Right cardiac atrium (tissue), 5 donors: ENCODE measurements around the gene SAP30. TPM values are rescaled to one million over a fixed set of nuclear protein-coding genes. Genes with fewer than 3 reads are reported as not detected.

Experiments
- ATAC-seq, 2 donors: fragments of 200-7000 bp; cut with Tn5 transposase; one replicate each; pipeline versions ENCODE4 v1.8.0 to v1.9.1; 2020; ENCODE audit warnings: moderate library complexity in 2 of 2, mild to moderate bottlenecking in 1 of 2
- DNase-seq, 3 donors: peaks; one replicate each; pipeline ENCODE4 v3.0.0-alpha.2; 2020
- H3K27ac ChIP-seq: one replicate; pipeline ENCODE4 v1.5.1; 2013; ENCODE audit warnings: mild to moderate bottlenecking, low read length, control low read depth, moderate library complexity
- H3K27me3 ChIP-seq: one replicate; pipeline ENCODE4 v1.6.1; 2013; ENCODE audit not compliant: control insufficient read depth, insufficient read depth
- H3K4me1 ChIP-seq: one replicate; pipeline ENCODE4 v1.6.1; 2013; ENCODE audit warnings: low read length; ENCODE audit not compliant: control insufficient read depth, insufficient read depth
- H3K4me3 ChIP-seq: one replicate; pipeline ENCODE4 v1.5.1; 2013; ENCODE audit warnings: low read length, control low read depth
- H3K9me3 ChIP-seq: one replicate; pipeline ENCODE4 v1.6.1; 2013; ENCODE audit warnings: low read length; ENCODE audit not compliant: control insufficient read depth
- WGBS: extraction: QIAGEN DNeasy Blood & Tissue Kit; methylation state at CpG from one replicate; pipeline ENCODE4 v1.1.7; 2013; 5-methylcytosine and 5-hydroxymethylcytosine counted together
- intact Hi-C, 4 donors: fragments of 100-400 bp; cut with DNase I; formaldehyde crosslinking; loops; one replicate each; pipeline versions ENCODE4 v1.11.0 to v1.14.0; 2022 to 2023
- polyA plus RNA-seq: library from polyadenylated mRNA; stranded (reverse); fragments of 200-250 nt; gene quantifications from one replicate; pipeline ENCODE4 v1.2.3, GENCODE V29; 2013
- total RNA-seq, 4 donors: library from RNA; stranded (reverse); fragmentation: NEBNext Ultra II Directional; extraction: Animal tissue kit (Norgen Biotek cat#: 25700); gene quantifications; one replicate each; pipeline ENCODE4 v1.2.1, GENCODE V29; 2021
- donor health status: healthy with polysubstance abuse.
- donor health status: DM: no; HTN: yes; CAD: no.
- donor health status: DM: no; HTN: no; CAD: no.
- donor health status: DM: no; HTN: yes; CAD: no; lungs with severe emphysema.
- donor health status: DM: yes; HTN: yes; CAD: no.

SAP30 gene
- total and polyA plus RNA-seq, 5 donors: 18.8 to 23.7 (median 20.1) TPM

DNA sequence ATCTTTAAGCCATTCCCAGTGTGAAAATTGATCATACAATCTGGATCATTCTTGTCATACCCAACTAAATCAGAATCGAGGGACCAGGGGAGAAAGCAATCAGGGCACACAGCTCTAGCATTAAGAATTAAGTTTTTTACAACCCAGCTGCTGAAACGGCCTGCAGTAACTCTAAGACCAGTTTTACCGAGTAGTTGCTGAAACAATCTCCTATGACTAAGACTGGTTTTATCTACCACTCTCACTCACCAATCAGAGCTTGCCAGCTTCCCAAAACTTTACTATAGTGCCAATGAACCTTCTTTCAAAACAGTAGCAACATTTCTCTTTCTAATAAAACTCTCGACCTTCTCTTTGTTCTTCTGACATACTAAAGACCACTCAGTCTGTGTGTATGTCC lies 2.8 kb upstream of the SAP30 start:
- Histone ChIP-seq H3K27me3 (no peaks in the 10 kb centered on the region), H3K4me3 (no peak overlapping the region), H3K4me1 (peaks cover 2% of the 10 kb centered on the region), H3K27ac (no peak overlapping the region), H3K9me3 (no peaks in the 10 kb centered on the region)
- no peak for DNase-seq
- no peak for ATAC-seq
- 41% methylated on average over 4 of the region's 4 CpGs for WGBS
- intact Hi-C loops: no loop called here

DNA sequence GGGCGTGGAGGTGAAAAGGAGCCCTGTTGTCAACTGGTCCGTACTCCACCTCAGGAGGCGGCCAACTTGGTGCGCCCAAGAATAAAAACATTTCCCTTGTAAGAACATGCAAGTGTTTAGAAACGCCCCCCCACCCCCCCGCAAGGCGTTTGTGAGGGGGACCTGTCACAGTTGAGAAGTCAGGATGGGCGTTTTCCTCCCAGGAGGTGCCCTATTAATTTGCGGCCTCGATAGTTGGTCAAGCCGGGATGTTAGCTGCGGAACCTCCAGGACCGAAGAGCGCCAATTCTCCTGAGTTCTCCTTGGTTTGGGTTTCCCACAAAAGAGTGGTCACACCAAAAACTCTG lies 651 bp upstream of the SAP30 start:
- H3K4me1 ChIP-seq: peaks cover 2% of the 10 kb centered on the region
- DNase-seq (peak; percentile 80 to 88 (median 88)), ATAC-seq (peak; percentile 19 to 70)
- intact Hi-C loops: loop anchor here in 3 of 4 donors (5.0 kb wide), 1 partner anchor 38 kb away; the partner anchor contains the start of gene HMGB2 (in 3 of the 3)
- WGBS: under 1% methylated on average over 14 of the region's 14 CpGs
- H3K27ac ChIP-seq: peak overlapping the region; percentile 96
- H3K9me3 ChIP-seq: no peaks in the 10 kb centered on the region
- no peaks in the 10 kb centered on the region for H3K27me3 ChIP-seq
- peak overlapping the region; percentile 62 for H3K4me3 ChIP-seq

DNA sequence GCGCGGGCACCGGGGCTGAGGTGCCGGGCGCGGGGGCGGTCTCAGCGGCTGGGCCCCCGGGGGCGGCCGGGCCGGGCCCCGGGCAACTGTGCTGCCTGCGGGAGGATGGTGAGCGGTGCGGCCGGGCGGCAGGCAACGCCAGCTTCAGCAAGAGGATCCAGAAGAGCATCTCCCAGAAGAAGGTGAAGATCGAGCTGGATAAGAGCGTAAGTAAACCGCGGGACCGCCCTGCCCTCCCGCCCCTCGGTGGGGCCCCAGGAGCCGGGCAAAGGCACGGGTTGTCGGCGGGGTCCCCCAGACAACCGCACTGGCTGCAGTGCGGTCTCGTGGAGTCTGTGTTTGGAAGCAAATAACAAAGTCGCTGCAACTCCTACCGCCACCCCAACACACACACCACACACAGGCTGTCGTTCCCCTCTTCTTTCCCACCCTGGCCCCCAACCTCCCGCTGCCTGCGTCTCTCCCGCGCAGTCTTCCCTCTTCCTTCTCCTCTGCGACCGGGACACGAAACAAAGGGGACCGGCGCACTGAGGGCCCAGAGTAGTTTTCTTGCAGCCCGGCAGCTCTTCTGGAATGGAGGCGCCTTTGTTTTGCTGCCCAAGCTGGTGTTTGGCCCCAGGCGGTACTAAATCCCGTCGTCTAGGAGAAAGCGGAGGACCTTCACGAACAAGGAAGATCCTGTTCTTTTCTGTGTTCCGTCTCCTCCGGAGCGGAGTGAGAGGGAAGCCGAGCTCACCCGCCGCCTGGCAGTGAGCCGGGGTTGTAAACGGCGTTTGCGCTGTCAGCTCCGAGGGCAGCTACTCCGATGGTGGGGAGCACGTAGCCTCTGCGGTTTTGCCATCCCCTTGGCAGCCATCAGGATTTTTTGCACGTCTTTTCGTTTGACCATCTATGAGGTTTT lies 788 bp downstream of the SAP30 start:
- ATAC-seq: peak; percentile 33
- under 1% methylated on average over 68 of the region's 68 CpGs for WGBS

DNA sequence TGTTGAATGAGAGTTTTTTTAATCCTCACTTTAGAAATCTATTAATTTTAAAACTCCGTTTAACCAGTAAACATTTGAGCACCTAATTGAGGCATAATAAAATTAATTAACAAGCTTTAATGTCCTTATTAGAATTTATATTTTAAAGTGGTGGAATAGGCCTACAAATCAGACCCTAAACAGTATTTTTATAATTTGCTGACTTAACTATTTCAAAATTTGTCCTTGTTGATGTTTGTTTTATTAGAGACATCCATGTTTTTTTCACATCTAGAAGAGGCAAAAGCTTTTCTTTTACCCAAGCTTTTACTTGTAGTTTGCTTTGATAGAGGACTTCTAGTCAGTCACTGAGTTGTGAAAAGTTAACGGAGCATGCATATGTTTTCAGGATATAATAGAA lies 3.8 kb downstream of the SAP30 start:
- no peak for ATAC-seq
- intact Hi-C loops: loop anchor here in 3 of 4 donors (5.0 kb wide), 1 partner anchor 42 kb away; the partner anchor contains the start of gene HMGB2 (in 3 of the 3)
- Histone ChIP-seq H3K4me1 (no peaks in the 10 kb centered on the region), H3K4me3 (no peak overlapping the region), H3K27me3 (no peaks in the 10 kb centered on the region), H3K27ac (no peak overlapping the region), H3K9me3 (no peaks in the 10 kb centered on the region)
- 94% methylated on average over 2 of the region's 2 CpGs for WGBS
- DNase-seq: no peak

More for the DNA sequence above, 788 bp downstream of the SAP30 start:
- intact Hi-C loops: loop anchor here in 3 of 4 donors (5.0 kb wide), 1 partner anchor 39 kb away; the partner anchor contains the start of gene HMGB2 (in 3 of the 3)
- Histone ChIP-seq H3K9me3 (no peaks in the 10 kb centered on the region), H3K4me3 (peak overlapping the region; percentile 93), H3K4me1 (no peaks in the 10 kb centered on the region), H3K27me3 (no peaks in the 10 kb centered on the region), H3K27ac (peak overlapping the region; percentile 98)
- DNase-seq: peak; percentile 81 to 92 (median 92)

DNA sequence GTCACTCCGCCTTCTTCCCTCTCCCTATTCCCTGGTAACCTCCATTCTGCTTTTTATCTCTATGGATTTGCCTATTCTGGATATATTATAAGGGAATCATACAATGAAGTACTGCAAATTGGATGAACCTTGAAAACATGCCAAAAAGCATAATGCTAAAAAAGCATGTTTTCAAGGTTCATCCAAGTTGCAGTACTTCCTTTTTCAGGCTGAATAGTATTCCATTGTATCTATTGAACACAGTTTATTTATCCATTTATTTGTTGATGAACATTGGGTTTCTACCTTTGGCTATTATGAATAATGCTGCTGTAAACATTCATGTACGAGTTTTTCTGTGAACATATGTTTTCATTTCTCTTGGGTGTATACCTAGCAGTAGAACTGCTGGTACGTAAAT lies 9.2 kb downstream of the SAP30 start:
- Histone ChIP-seq H3K4me3 (no peak overlapping the region), H3K27me3 (no peaks in the 10 kb centered on the region), H3K4me1 (no peaks in the 10 kb centered on the region), H3K9me3 (no peaks in the 10 kb centered on the region), H3K27ac (no peak overlapping the region)
- DNase-seq: no peak
- no peak for ATAC-seq
- intact Hi-C loops: no loop called here
- WGBS: 98% methylated on average over 3 of the region's 3 CpGs

DNA sequence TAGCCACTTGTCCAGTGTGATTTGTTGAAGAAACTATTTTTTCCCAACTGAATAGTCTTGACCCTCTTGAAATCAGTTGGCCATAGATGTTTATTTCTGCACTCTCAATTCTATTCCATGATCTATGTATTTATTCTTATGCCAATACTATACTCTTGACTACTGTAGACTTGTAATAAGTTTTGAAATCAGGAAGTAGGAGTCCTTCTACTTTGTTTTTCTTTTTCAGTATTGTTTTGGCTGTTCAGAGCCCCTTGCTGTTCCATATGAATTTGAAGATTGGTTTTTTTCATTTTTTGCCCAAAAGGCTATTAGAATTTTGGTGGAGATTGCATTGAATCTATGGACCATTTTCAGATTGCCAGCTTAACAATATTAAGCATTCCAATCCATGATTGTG lies 10.2 kb downstream of the SAP30 start:
- Histone ChIP-seq H3K4me1 (no peaks in the 10 kb centered on the region), H3K27me3 (no peaks in the 10 kb centered on the region), H3K4me3 (no peak overlapping the region), H3K27ac (no peak overlapping the region), H3K9me3 (no peaks in the 10 kb centered on the region)
- DNase-seq (no peak), ATAC-seq (no peak)
- intact Hi-C loops: no loop called here

DNA sequence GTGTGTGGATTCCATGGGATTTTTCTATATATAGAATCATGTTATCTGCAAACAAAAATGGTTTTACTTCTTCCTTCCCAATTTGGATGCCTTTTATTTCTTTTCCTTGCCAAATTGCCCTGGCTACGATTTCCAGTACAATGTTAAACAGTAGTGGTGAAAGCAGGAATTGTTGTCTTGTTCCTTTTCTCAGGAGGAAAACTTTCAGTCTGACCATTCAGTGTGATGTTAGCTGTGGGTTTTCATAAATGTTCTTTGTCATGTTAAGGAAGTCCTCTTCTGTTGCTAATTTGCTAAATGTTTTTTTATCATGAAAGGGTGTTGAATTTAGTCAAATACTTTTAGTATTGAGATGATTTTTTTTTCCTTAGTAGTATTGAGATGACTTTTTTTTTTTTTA lies 10.9 kb downstream of the SAP30 start:
- intact Hi-C loops: no loop called here
- 22% methylated on average over 1 of the region's 1 CpG for WGBS
- H3K4me1 ChIP-seq: no peaks in the 10 kb centered on the region
- no peaks in the 10 kb centered on the region for H3K9me3 ChIP-seq
- no peak for DNase-seq
- ATAC-seq: no peak
- no peak overlapping the region for H3K4me3 ChIP-seq
- H3K27me3 ChIP-seq: no peaks in the 10 kb centered on the region
- H3K27ac ChIP-seq: no peak overlapping the region

DNA sequence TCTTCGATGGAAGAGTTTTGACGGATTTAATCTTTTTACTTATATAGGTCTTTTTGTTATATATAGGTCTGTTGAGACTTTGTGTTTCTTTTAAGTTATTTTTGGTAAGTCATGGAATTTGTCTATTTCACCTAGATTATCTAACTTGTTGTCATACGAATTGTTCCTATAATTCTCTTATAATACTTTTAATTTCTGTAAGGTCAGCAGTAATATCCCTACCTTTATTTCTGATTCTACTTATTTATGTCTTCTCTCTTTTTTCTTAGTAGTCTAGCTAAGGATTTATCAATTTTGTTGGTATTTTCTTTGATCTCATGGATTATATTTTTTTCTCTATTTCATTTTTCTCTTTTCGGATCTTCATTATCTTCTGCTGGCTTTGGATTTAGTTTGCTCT lies 11.6 kb downstream of the SAP30 start:
- no peak overlapping the region for H3K27ac ChIP-seq
- no peaks in the 10 kb centered on the region for H3K4me1 ChIP-seq
- no peaks in the 10 kb centered on the region for H3K9me3 ChIP-seq
- no peaks in the 10 kb centered on the region for H3K27me3 ChIP-seq
- intact Hi-C loops: no loop called here
- WGBS: 94% methylated on average over 4 of the region's 4 CpGs
- ATAC-seq: no peak
- no peak for DNase-seq
- no peak overlapping the region for H3K4me3 ChIP-seq

DNA sequence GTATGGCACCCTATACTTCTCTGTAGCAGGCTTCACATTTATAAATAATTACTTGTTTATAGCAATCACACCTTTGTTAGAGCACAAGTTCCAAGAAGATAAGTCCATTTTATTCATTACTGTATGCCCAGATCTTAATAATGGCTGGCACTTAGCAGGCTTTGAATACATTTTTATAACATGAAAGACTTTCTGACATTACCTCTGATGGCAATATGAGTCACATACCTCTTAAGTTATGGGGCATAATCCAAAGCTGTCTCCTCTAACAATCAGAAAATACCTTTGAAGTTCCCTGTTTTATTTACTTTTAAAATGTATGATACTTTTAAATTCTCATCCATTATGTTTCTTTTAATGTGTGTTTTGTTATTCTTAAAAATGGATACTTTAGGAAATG lies 16.0 kb downstream of the SAP30 start:
- intact Hi-C loops: no loop called here
- H3K4me3 ChIP-seq: no peak overlapping the region
- DNase-seq (no peak), ATAC-seq (no peak)
- H3K27me3 ChIP-seq: no peaks in the 10 kb centered on the region
- no peak overlapping the region for H3K27ac ChIP-seq
- no peaks in the 10 kb centered on the region for H3K9me3 ChIP-seq
- no peaks in the 10 kb centered on the region for H3K4me1 ChIP-seq

DNA sequence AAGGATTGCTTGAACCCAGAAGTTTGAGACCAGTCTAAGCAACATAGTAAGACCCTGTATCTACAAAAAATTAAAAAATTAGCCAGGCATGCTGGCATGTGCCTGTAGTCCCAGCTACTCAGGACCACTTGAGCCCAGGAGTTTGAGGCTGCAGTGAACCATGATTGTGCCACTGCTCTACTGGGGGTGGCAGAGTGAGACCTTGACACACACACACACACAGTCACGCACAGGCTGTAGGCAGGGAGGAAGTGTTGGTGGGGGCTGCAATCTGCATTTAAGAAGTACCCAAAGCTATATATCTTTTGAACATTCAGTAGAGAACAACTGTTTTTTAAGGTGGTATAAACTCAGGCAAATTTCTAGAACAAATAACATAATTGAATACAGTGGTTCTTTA lies 20.9 kb downstream of the SAP30 start:
- H3K4me3 ChIP-seq: no peak overlapping the region
- no peaks in the 10 kb centered on the region for H3K4me1 ChIP-seq
- ATAC-seq (no peak), DNase-seq (no peak)
- intact Hi-C loops: no loop called here
- no peaks in the 10 kb centered on the region for H3K27me3 ChIP-seq
- no peaks in the 10 kb centered on the region for H3K9me3 ChIP-seq
- H3K27ac ChIP-seq: no peak overlapping the region
- 90% methylated on average over 1 of the region's 1 CpG for WGBS

DNA sequence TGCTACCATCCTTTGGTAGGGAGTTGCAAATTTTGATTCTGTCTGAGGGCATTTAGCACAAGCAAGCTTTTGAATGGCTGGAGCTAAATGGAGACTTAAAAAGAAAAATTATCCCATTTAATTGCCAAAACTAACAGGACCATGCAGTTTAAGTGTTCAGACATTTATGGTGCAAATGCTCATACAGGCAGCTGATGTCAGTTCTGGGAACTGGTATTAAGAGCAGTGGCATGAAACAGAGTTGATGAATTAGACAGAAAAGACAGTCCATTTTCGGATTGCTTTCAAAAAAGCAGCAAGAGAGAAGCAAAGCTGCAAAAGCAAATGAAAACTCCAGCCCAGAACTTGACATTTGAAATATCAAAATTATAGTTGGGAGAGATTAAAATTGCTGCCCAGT lies 26.9 kb downstream of the SAP30 start:
- ATAC-seq (no peak), DNase-seq (no peak)
- H3K4me1 ChIP-seq: no peaks in the 10 kb centered on the region
- intact Hi-C loops: no loop called here
- 60% methylated on average over 1 of the region's 1 CpG for WGBS
- H3K9me3 ChIP-seq: no peaks in the 10 kb centered on the region
- H3K27me3 ChIP-seq: no peaks in the 10 kb centered on the region
- H3K4me3 ChIP-seq: no peak overlapping the region
- H3K27ac ChIP-seq: no peak overlapping the region
